HepG2 (cell line): ENCODE measurements around the gene PRKAG3. TPM values are rescaled to one million over a fixed set of nuclear protein-coding genes. Genes with fewer than 3 reads are reported as not detected.

Experiments used
- ATAC-seq: fragments of 200-7000 bp; cut with Tn5 transposase; 3 replicates; pipeline ENCODE4 v1.9.1; 2020; ENCODE audit warnings: mild to moderate bottlenecking, moderate library complexity
- BruUV-seq: library from RNA; stranded (reverse); fragments of 400-500 nt; replicated peaks from 2 replicates; lab custom pipeline; 2021; lab: Mats Ljungman, UMichigan
- CTCF ChIA-PET: fragments of 300-600 bp; formaldehyde crosslinking; extraction: SDS; loops from one replicate; lab custom pipeline; 2021; ENCODE audit warnings: low total read pairs, inconsistent platforms, low intra/inter-chr PET ratio; lab: Yijun Ruan, JAX
- POLR2A ChIA-PET: fragments of 350-600 bp; sonication (Branson Sonifier 250); formaldehyde crosslinking; loops from one replicate; lab custom pipeline; 2020; ENCODE audit warnings: antibody characterized with exemption, inconsistent platforms; lab: Yijun Ruan, JAX
- DNase-seq: peaks from one replicate; pipeline ENCODE4 v3.0.0-alpha.2; 2015; ENCODE audit warnings: low spot score
- FAIRE-seq: peaks from 3 replicates; lab custom pipeline; 2011; peaks lifted over from hg19 to GRCh38; lab: Jason Lieb, UNC
- H2AFZ ChIP-seq: one replicate; pipeline ENCODE4 v1.6.1; 2011; ENCODE audit warnings: low read length, inconsistent platforms
- H3K27ac ChIP-seq: fragments of 300-600 bp; 3 replicates; pipeline ENCODE4 v1.8.0; 2011; ENCODE audit warnings: mixed run types, mild to moderate bottlenecking, mixed read lengths, low read length, inconsistent platforms; ENCODE audit not compliant: insufficient read depth; ENCODE audit errors: extremely low read length
- H3K27me3 ChIP-seq, 2 experiments: fragments of 200-600 bp in 1 of 2; 2 replicates in 1 of 2; 3 replicates in 1 of 2; pipeline versions ENCODE4 v1.6.0 to v1.8.0; 2011; ENCODE audit warnings: low read length in 2 of 2, mild to moderate bottlenecking in 2 of 2, moderate library complexity in 2 of 2, inconsistent platforms in 1 of 2; ENCODE audit not compliant: insufficient read depth in 2 of 2, control insufficient read depth in 1 of 2
- H3K36me3 ChIP-seq, 2 experiments: fragments of 200-600 bp in 1 of 2; replicated peaks in 1 of 2; 2 replicates in 1 of 2; 3 replicates in 1 of 2; pipeline versions ENCODE4 v1.5.1 to v1.8.0; 2011; ENCODE audit warnings: low read length in 2 of 2, inconsistent platforms in 1 of 2; ENCODE audit not compliant: insufficient read depth in 2 of 2, control insufficient read depth in 1 of 2
- H3K4me1 ChIP-seq: 2 replicates; pipeline ENCODE4 v1.5.1; 2012; ENCODE audit warnings: low read length, inconsistent platforms; ENCODE audit not compliant: insufficient read depth
- H3K4me2 ChIP-seq: 2 replicates; pipeline ENCODE4 v1.6.0; 2011; ENCODE audit warnings: low read depth, low read length, inconsistent platforms
- H3K4me3 ChIP-seq, 3 experiments: fragments of 200-600 bp in 1 of 3; sonication (generic), shearing (Covaris generic) in 1 of 3; replicated peaks in 1 of 3; 2 replicates each; pipeline ENCODE4 v1.5.1; 2011 to 2016; ENCODE audit warnings: low read length in 3 of 3, inconsistent platforms in 2 of 3, low read depth in 2 of 3, mild to moderate bottlenecking in 2 of 3, control low read depth in 1 of 3, mixed read lengths in 1 of 3; ENCODE audit not compliant: insufficient read depth in 1 of 3
- H3K79me2 ChIP-seq: one replicate; pipeline ENCODE4 v1.6.1; 2011; ENCODE audit warnings: low read length, inconsistent platforms; ENCODE audit not compliant: insufficient read depth
- H3K9ac ChIP-seq: 2 replicates; pipeline ENCODE4 v1.6.0; 2011; ENCODE audit warnings: mild to moderate bottlenecking, low read depth, low read length, inconsistent platforms; ENCODE audit not compliant: insufficient read depth
- H3K9me3 ChIP-seq: 2 replicates; pipeline ENCODE4 v1.5.1; 2012; ENCODE audit warnings: mild to moderate bottlenecking, low read length
- H4K20me1 ChIP-seq: 2 replicates; pipeline ENCODE4 v1.6.0; 2011; ENCODE audit warnings: inconsistent platforms, mild to moderate bottlenecking, low read length, moderate library complexity; ENCODE audit not compliant: insufficient read depth
- DR1 ChIP-seq: sonication (generic); formaldehyde crosslinking; IDR thresholded peaks from 2 replicates; pipeline ENCODE4 v1.8.0; 2021; ENCODE audit warnings: mild to moderate bottlenecking, missing genetic modification reagents, inconsistent platforms
- FOSL1 ChIP-seq: sonication (generic); formaldehyde crosslinking; IDR thresholded peaks from 2 replicates; pipeline ENCODE4 v1.9.0; 2021; ENCODE audit warnings: missing genetic modification reagents, borderline replicate concordance
- FOXA1 ChIP-seq, 2 experiments: fragments of 450-650 bp in 1 of 2; sonication (generic) in 1 of 2; formaldehyde crosslinking in 1 of 2; IDR thresholded peaks; 2 replicates each; pipeline versions ENCODE4 v1.4.0 to v1.6.1; 2016 to 2020; ENCODE audit warnings: missing genetic modification reagents in 1 of 2
- GATAD1 ChIP-seq: IDR thresholded peaks from 2 replicates; pipeline ENCODE4 v1.6.1; 2016; ENCODE audit warnings: missing genetic modification reagents, missing compliant biosample characterization
- HOXA5 ChIP-seq: sonication (generic); formaldehyde crosslinking; IDR thresholded peaks from 2 replicates; pipeline ENCODE4 v1.4.0; 2020; ENCODE audit warnings: missing genetic modification reagents
- IKZF1 ChIP-seq: fragments of 450-650 bp; IDR thresholded peaks from 2 replicates; pipeline ENCODE4 v1.7.1; 2016
- KDM2A ChIP-seq: sonication (generic); formaldehyde crosslinking; IDR thresholded peaks from 2 replicates; pipeline ENCODE4 v1.4.0; 2020; ENCODE audit warnings: low read depth, missing genetic modification reagents, borderline replicate concordance
- KDM5A ChIP-seq: fragments of 200-600 bp; sonication (generic); IDR thresholded peaks from 2 replicates; pipeline ENCODE4 v1.7.0; 2018; ENCODE audit warnings: antibody characterized with exemption, mild to moderate bottlenecking, low read length, borderline replicate concordance
- MBD4 ChIP-seq: IDR thresholded peaks from 2 replicates; pipeline ENCODE4 v1.6.1; 2012; ENCODE audit warnings: low read length, inconsistent platforms, borderline replicate concordance
- RELA ChIP-seq: sonication (generic); formaldehyde crosslinking; IDR thresholded peaks from 2 replicates; pipeline ENCODE4 v1.4.0; 2020; ENCODE audit warnings: missing genetic modification reagents
- RFX5 ChIP-seq: IDR thresholded peaks from 2 replicates; pipeline ENCODE4 v1.6.1; 2011; ENCODE audit warnings: low read depth, low read length, improper control_type of control experiment
- SP140L ChIP-seq: sonication (generic); formaldehyde crosslinking; IDR thresholded peaks from 2 replicates; pipeline ENCODE4 v1.4.0; 2020; ENCODE audit warnings: missing genetic modification reagents, borderline replicate concordance
- ZNF234 ChIP-seq: sonication (generic); formaldehyde crosslinking; conservative IDR thresholded peaks from 2 replicates; pipeline ENCODE4 v1.5.1; 2020; ENCODE audit warnings: mild to moderate bottlenecking, missing genetic modification reagents
- ZNF282 ChIP-seq: fragments of 450-650 bp; IDR thresholded peaks from 2 replicates; pipeline ENCODE4 v1.6.1; 2018; ENCODE audit not compliant: partially characterized antibody
- ZNF7 ChIP-seq: IDR thresholded peaks from 2 replicates; pipeline ENCODE4 v1.6.1; 2016; ENCODE audit warnings: missing biosample characterization, missing genetic modification reagents
- ZNF724P ChIP-seq: sonication (generic); formaldehyde crosslinking; IDR thresholded peaks from 2 replicates; pipeline ENCODE4 v1.8.0; 2022; ENCODE audit warnings: missing genetic modification reagents, borderline replicate concordance
- ZNF773 ChIP-seq: sonication (generic); formaldehyde crosslinking; IDR thresholded peaks from 2 replicates; pipeline ENCODE4 v1.4.0; 2020; ENCODE audit warnings: missing genetic modification reagents, borderline replicate concordance
- WGBS: methylation state at CpG from one replicate; pipeline ENCODE4 v1.1.6; 2017; ENCODE audit warnings: low lambda C conversion rate; 5-methylcytosine and 5-hydroxymethylcytosine counted together
- in situ Hi-C: cut with HindIII; loops from 2 replicates; pipeline ENCODE4 v1.10.0; 2017; ENCODE audit warnings: low pct_unique_long_range_greater_than_20kb; ENCODE audit not compliant: extremely low pct_ligation_motif_present
- intact Hi-C: fragments of 100-400 bp; cut with micrococcal nuclease; formaldehyde crosslinking; loops from one replicate; pipeline ENCODE4 v1.10.0; 2022; ENCODE audit not compliant: unreplicated experiment
- polyA plus RNA-seq, 8 experiments: library from polyadenylated mRNA; depleted of rRNA in 3 of 8; stranded (reverse) in 7 of 8; unstranded in 1 of 8; fragments of >200 nt; fragmentation: Illumina TruSeq in 4 of 8; extraction: Trizol in 4 of 8; gene quantifications; 2 replicates each; pipeline versions ENCODE4 v1.2.1 to v1.2.3, GENCODE V29; 2011 to 2016; ENCODE audit warnings: low read depth in 4 of 8, missing spikeins in 1 of 8, mixed read lengths in 1 of 8; ENCODE audit not compliant: insufficient read depth in 1 of 8
- total RNA-seq, 5 experiments: library from RNA; depleted of rRNA; stranded (reverse); fragments of >200 nt; fragmentation: Illumina TruSeq; extraction: Trizol; gene quantifications; 2 replicates each; pipeline ENCODE4 v1.2.3, GENCODE V29; 2016; ENCODE audit warnings: low read depth in 1 of 5
- TF ChIP-seq, protein P1 (sequence below): sonication (generic); formaldehyde crosslinking; IDR thresholded peaks from 2 replicates; pipeline ENCODE4 v1.4.0; 2020; ENCODE audit warnings: mild to moderate bottlenecking, missing genetic modification reagents

Gene PRKAG3
- total and polyA plus RNA-seq, 2 of the 13 experiments (the other 11 are each of a cell fraction or from before 2014, with no cell fraction given) = not detected

DNA sequence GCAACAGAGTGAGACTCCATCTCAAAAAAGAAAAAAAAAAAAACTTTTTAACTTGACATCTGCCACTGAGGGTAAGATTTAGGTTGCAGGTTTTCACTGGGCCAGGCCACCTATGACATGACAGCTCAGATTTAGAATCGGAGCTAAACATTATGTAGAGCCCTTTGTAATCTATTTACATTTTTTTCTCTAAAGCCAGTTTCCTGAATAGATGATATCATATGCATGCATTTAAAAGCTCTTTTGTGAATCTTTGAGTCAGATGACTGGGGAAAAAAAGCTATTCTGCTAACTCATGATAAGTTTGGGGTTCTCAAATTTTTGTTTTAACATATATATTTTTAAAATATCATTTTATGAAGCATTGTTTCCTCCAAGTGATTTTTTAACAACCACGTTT is 21.3 kb downstream of the PRKAG3 start:
- Histone ChIP-seq H3K4me1 (peaks cover 27% of the 10 kb centered on the region), H3K9ac (no peak overlapping the region), H4K20me1 (peaks cover 2% of the 10 kb centered on the region; the same call in 1 of the 2 replicates), H2AFZ (no peak overlapping the region), H3K27ac (no peak overlapping the region), H3K4me3 (no peak overlapping the region), H3K4me2 (no peak overlapping the region), H3K79me2 (peaks cover 37% of the 10 kb centered on the region), H3K27me3 (no peaks in the 10 kb centered on the region), H3K9me3 (no peaks in the 10 kb centered on the region), H3K36me3 (peaks cover 35 to 58% of the 10 kb centered on the region in 2 experiments)
- 95% methylated on average over 2 of the region's 2 CpGs for WGBS
- no TSS peak for BruUV-seq
- intact Hi-C loops (no loop called here), in situ Hi-C loops (no loop called here)
- TF ChIP-seq FOSL1 (CRISPR knock-in tag) (no peak), FOXA1 (IDR thresholded peaks at IDR 0.05) (no peak), FOXA1 (CRISPR knock-in tag; IDR thresholded peaks at IDR 0.05) (no peak), MBD4 (no peak), GATAD1 (no peak), RELA (no peak), ZNF234 (no peak), ZNF773 (CRISPR knock-in tag) (no peak), ZNF282 (no peak), KDM5A (no peak), KDM2A (CRISPR knock-in tag) (no peak), ZNF724P (no peak), RFX5 (no peak), HOXA5 (CRISPR knock-in tag) (no peak), SP140L (CRISPR knock-in tag) (no peak), ZNF7 (CRISPR knock-in tag) (no peak), IKZF1 (no peak), DR1 (CRISPR knock-in tag) (no peak)
- TF ChIP-seq, protein P1, sequence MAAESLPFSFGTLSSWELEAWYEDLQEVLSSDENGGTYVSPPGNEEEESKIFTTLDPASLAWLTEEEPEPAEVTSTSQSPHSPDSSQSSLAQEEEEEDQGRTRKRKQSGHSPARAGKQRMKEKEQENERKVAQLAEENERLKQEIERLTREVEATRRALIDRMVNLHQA = no peak
- FAIRE-seq (no peak), DNase-seq (no peak), ATAC-seq (no peak)
- ChIA-PET POLR2A (no interaction called here), CTCF (no interaction called here)
